ENCODE data around the gene CREB1.
A peak's percentile ranks its signal among the peaks of the same experiment; 100 is the strongest.

The CREB1 gene

DNA sequence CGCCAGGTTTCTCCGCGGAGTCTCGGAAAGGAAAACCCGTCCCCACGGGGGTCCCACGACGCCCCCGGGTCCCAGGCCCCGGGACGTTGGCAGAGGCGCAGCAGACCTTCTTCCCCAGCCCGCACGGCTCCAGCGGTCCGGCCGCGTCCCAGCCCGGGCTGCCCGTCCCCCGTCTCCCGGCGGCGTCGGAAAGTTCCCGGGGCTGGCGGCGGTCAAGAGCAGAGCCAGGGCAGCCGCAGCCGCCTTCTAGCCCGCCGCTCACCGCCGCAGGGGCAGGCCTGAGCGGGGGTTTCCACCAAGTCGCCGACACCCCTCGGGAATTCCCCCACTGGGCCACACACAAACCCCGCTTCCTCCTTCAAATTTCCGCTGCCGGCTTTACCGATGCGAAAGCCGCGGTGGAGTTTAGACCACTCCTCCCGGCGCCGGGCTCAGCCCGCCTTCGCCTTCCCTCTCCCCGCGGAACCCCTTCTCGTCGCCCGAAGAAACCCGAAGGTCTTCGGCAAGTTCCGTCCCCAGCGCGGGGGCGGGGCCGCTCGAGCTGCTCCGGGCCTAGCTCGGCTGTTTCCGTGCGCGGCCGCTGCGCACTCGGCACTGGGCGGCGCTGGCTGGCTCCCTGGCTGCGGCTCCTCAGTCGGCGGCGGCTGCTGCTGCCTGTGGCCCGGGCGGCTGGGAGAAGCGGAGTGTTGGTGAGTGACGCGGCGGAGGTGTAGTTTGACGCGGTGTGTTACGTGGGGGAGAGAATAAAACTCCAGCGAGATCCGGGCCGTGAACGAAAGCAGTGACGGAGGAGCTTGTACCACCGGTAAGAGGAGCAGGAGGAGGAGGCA is at the start of gene CREB1:
Gene CREB1, plus strand, starts transcription at position 633 of the 830 bp plus-strand sequence. CDS start 25,674 bp downstream, outside the sequence.
- no peaks in the 10 kb centered on the region for H3K36me3 Mint-ChIP-seq (ENCODE audit: low read depth)
- H3K27me3 Mint-ChIP-seq (ENCODE audit: low read depth) = peaks cover 11% of the 10 kb centered on the region
- TF ChIP-seq, protein P1, sequence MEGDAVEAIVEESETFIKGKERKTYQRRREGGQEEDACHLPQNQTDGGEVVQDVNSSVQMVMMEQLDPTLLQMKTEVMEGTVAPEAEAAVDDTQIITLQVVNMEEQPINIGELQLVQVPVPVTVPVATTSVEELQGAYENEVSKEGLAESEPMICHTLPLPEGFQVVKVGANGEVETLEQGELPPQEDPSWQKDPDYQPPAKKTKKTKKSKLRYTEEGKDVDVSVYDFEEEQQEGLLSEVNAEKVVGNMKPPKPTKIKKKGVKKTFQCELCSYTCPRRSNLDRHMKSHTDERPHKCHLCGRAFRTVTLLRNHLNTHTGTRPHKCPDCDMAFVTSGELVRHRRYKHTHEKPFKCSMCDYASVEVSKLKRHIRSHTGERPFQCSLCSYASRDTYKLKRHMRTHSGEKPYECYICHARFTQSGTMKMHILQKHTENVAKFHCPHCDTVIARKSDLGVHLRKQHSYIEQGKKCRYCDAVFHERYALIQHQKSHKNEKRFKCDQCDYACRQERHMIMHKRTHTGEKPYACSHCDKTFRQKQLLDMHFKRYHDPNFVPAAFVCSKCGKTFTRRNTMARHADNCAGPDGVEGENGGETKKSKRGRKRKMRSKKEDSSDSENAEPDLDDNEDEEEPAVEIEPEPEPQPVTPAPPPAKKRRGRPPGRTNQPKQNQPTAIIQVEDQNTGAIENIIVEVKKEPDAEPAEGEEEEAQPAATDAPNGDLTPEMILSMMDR (IDR thresholded peaks at IDR 0.05; ENCODE audit: unreplicated experiment in 3 of 3) = no peak
- peaks cover 22% of the 10 kb centered on the region for H3K4me1 Mint-ChIP-seq
- H3K27ac Mint-ChIP-seq = peak within 1 kb of the TSS; percentile 97 to 99 (median 99)
- peak within 1 kb of the TSS; percentile 93 to 97 (median 97) for H3K4me3 Mint-ChIP-seq
- no peaks in the 10 kb centered on the region for H3K9me3 Mint-ChIP-seq

GRCh38 chr2:207480521-207481040 is 49.2 kb upstream of the CREB1 start:
- TF ChIP-seq, protein P1 (IDR thresholded peaks at IDR 0.05; ENCODE audit: unreplicated experiment in 3 of 3) = no peak
- Mint-ChIP-seq H3K27ac (no peak overlapping the region), H3K4me3 (no peak overlapping the region), H3K9me3 (no peaks in the 10 kb centered on the region), H3K4me1 (peaks cover 16% of the 10 kb centered on the region), H3K27me3 (ENCODE audit: low read depth) (peaks cover 8% of the 10 kb centered on the region), H3K36me3 (ENCODE audit: low read depth) (no peaks in the 10 kb centered on the region)

- Mint-ChIP-seq H3K4me3 (no peak overlapping the region), H3K9me3 (no peaks in the 10 kb centered on the region), H3K4me1 (peaks cover 16% of the 10 kb centered on the region), H3K27ac (no peak overlapping the region), H3K36me3 (ENCODE audit: low read depth) (no peaks in the 10 kb centered on the region), H3K27me3 (ENCODE audit: low read depth) (peaks cover 8% of the 10 kb centered on the region)
- TF ChIP-seq, protein P1 (IDR thresholded peaks at IDR 0.05; ENCODE audit: unreplicated experiment in 3 of 3) = no peak
Observed at GRCh38 chr2:207481924-207482323, 47.8 kb upstream of the CREB1 start.

DNA sequence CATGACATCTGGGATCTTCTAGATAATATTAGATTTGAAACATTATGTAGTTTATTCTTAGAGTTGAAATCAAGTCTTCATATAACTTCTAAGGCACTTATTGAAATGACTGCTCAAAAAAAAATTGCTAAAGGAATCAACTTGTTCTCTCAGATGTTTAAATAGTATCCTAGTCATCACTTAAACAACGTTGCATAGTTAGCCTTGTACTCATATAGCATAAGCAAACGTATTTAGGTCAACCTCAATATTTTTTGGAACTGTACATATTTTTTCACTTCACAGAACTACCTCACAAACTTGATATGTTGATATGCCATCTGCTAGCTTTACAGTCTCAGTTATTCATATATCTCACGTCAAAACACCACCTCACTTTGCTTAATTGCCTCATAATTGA is 47.1 kb upstream of the CREB1 start:
- peaks cover 8% of the 10 kb centered on the region for H3K27me3 Mint-ChIP-seq (ENCODE audit: low read depth)
- no peak overlapping the region for H3K27ac Mint-ChIP-seq
- TF ChIP-seq, protein P1 (IDR thresholded peaks at IDR 0.05; ENCODE audit: unreplicated experiment in 3 of 3) = no peak
- no peaks in the 10 kb centered on the region for H3K9me3 Mint-ChIP-seq
- H3K4me1 Mint-ChIP-seq = peaks cover 16% of the 10 kb centered on the region
- no peaks in the 10 kb centered on the region for H3K36me3 Mint-ChIP-seq (ENCODE audit: low read depth)
- H3K4me3 Mint-ChIP-seq = no peak overlapping the region

- TF ChIP-seq, protein P1 (IDR thresholded peaks at IDR 0.05; ENCODE audit: unreplicated experiment in 3 of 3) = no peak
- Mint-ChIP-seq H3K36me3 (ENCODE audit: low read depth) (no peaks in the 10 kb centered on the region), H3K27me3 (ENCODE audit: low read depth) (peaks cover 8% of the 10 kb centered on the region), H3K9me3 (no peaks in the 10 kb centered on the region), H3K4me1 (peaks cover 16% of the 10 kb centered on the region), H3K27ac (no peak overlapping the region), H3K4me3 (no peak overlapping the region)
Observed at GRCh38 chr2:207483066-207483465, 46.7 kb upstream of the CREB1 start.
